HUES6 (cell line): ENCODE measurements around the gene KIFC1.

Experiments
- H3K27ac ChIP-seq: 2 replicates; pipeline ENCODE4 v1.7.0; 2013; ENCODE audit warnings: low read depth, mild to moderate bottlenecking, low read length, inconsistent platforms
- H3K27me3 ChIP-seq: 2 replicates; pipeline ENCODE4 v1.6.1; 2013; ENCODE audit warnings: low read length; ENCODE audit not compliant: control insufficient read depth, insufficient read depth
- H3K36me3 ChIP-seq: 2 replicates; pipeline ENCODE4 v1.6.1; 2013; ENCODE audit warnings: low read length; ENCODE audit not compliant: control insufficient read depth, insufficient read depth
- H3K4me1 ChIP-seq: 2 replicates; pipeline ENCODE4 v1.6.1; 2013; ENCODE audit warnings: low read length; ENCODE audit not compliant: control insufficient read depth, insufficient read depth
- H3K4me3 ChIP-seq: 2 replicates; pipeline ENCODE4 v1.5.1; 2013; ENCODE audit warnings: low read depth, low read length
- H3K9ac ChIP-seq: one replicate; pipeline ENCODE4 v1.6.1; 2013; ENCODE audit warnings: mild to moderate bottlenecking, low read length
- H3K9me3 ChIP-seq: 2 replicates; pipeline ENCODE4 v1.6.1; 2013; ENCODE audit warnings: low read depth, low read length; ENCODE audit not compliant: control insufficient read depth, insufficient read depth

The KIFC1 gene

GRCh38 chr6:33453393-33454008, 61.9 kb downstream of the KIFC1 start:
- no peaks in the 10 kb centered on the region for H3K27me3 ChIP-seq
- peaks cover 58% of the 10 kb centered on the region for H3K36me3 ChIP-seq
- peak overlapping the region; percentile 71 for H3K9ac ChIP-seq
- peak overlapping the region; percentile 93 for H3K4me3 ChIP-seq
- no peaks in the 10 kb centered on the region for H3K9me3 ChIP-seq
- no peak overlapping the region for H3K27ac ChIP-seq
- H3K4me1 ChIP-seq: peaks cover 8% of the 10 kb centered on the region

GRCh38 chr6:33454009-33454946, 62.7 kb downstream of the KIFC1 start, which contains the start of gene ZBTB9:
TSS of gene ZBTB9 (plus strand) at chr6:33454576. CDS start at chr6:33455101, 525 bp downstream.
- H3K27me3 ChIP-seq: no peaks in the 10 kb centered on the region
- H3K9me3 ChIP-seq: no peaks in the 10 kb centered on the region
- H3K27ac ChIP-seq: peak within 1 kb of the TSS; percentile 14; the same call in 1 of the 2 replicates
- peak within 1 kb of the TSS; percentile 85 for H3K9ac ChIP-seq
- peaks cover 50% of the 10 kb centered on the region for H3K36me3 ChIP-seq
- H3K4me3 ChIP-seq: peak within 1 kb of the TSS; percentile 93
- peaks cover 8% of the 10 kb centered on the region for H3K4me1 ChIP-seq

- Histone ChIP-seq H3K27ac (no peak overlapping the region), H3K9ac (peak overlapping the region; percentile 85), H3K9me3 (no peaks in the 10 kb centered on the region), H3K27me3 (no peaks in the 10 kb centered on the region), H3K36me3 (peaks cover 42% of the 10 kb centered on the region), H3K4me1 (peaks cover 8% of the 10 kb centered on the region), H3K4me3 (peak overlapping the region; percentile 93)
These were observed 63.4 kb downstream of the KIFC1 start for GRCh38 chr6:33455051-33455450.

GRCh38 chr6:33456156-33456555, 64.5 kb downstream of the KIFC1 start:
- Histone ChIP-seq H3K27ac (no peak overlapping the region), H3K36me3 (peaks cover 32% of the 10 kb centered on the region), H3K4me1 (peaks cover 8% of the 10 kb centered on the region), H3K9ac (no peak overlapping the region), H3K9me3 (no peaks in the 10 kb centered on the region), H3K4me3 (no peak overlapping the region), H3K27me3 (no peaks in the 10 kb centered on the region)

GRCh38 chr6:33458676-33459075, 67.1 kb downstream of the KIFC1 start:
- H3K4me3 ChIP-seq: no peak overlapping the region
- no peaks in the 10 kb centered on the region for H3K27me3 ChIP-seq
- H3K4me1 ChIP-seq: peaks cover 5% of the 10 kb centered on the region

GRCh38 chr6:33459226-33459625, 67.6 kb downstream of the KIFC1 start:
- Histone ChIP-seq H3K27ac (no peak overlapping the region), H3K9ac (no peak overlapping the region), H3K36me3 (peaks cover 26% of the 10 kb centered on the region), H3K4me1 (peaks cover 4% of the 10 kb centered on the region), H3K4me3 (no peak overlapping the region), H3K27me3 (no peaks in the 10 kb centered on the region), H3K9me3 (no peaks in the 10 kb centered on the region)

More at GRCh38 chr6:33458676-33459075, 67.1 kb downstream of the KIFC1 start:
- peaks cover 26% of the 10 kb centered on the region for H3K36me3 ChIP-seq
- no peak overlapping the region for H3K27ac ChIP-seq
- no peak overlapping the region for H3K9ac ChIP-seq
- H3K9me3 ChIP-seq: no peaks in the 10 kb centered on the region
